Measurements from ENCODE around the gene GABRR3. TPM values are rescaled to one million over a fixed set of nuclear protein-coding genes. Genes with fewer than 3 reads are reported as not detected.

Gene GABRR3
- total RNA-seq, 4 donors from 2014 or later, result not detected

GRCh38 chr3:97970156-97970555 lies 65.0 kb downstream of the GABRR3 start:
- DNase-seq (ENCODE audit: low spot score) (no peak), ATAC-seq (ENCODE audit: low FRiP score) (no peak)
- TF ChIP-seq, protein P1, sequence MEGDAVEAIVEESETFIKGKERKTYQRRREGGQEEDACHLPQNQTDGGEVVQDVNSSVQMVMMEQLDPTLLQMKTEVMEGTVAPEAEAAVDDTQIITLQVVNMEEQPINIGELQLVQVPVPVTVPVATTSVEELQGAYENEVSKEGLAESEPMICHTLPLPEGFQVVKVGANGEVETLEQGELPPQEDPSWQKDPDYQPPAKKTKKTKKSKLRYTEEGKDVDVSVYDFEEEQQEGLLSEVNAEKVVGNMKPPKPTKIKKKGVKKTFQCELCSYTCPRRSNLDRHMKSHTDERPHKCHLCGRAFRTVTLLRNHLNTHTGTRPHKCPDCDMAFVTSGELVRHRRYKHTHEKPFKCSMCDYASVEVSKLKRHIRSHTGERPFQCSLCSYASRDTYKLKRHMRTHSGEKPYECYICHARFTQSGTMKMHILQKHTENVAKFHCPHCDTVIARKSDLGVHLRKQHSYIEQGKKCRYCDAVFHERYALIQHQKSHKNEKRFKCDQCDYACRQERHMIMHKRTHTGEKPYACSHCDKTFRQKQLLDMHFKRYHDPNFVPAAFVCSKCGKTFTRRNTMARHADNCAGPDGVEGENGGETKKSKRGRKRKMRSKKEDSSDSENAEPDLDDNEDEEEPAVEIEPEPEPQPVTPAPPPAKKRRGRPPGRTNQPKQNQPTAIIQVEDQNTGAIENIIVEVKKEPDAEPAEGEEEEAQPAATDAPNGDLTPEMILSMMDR (IDR thresholded peaks at IDR 0.05), result no peak

- TF ChIP-seq, protein P1 (IDR thresholded peaks at IDR 0.05), result no peak
- no peak for DNase-seq (ENCODE audit: low spot score)
- ATAC-seq (ENCODE audit: low FRiP score), result no peak
Measured at GRCh38 chr3:97969541-97969940, 65.6 kb downstream of the GABRR3 start.

DNA sequence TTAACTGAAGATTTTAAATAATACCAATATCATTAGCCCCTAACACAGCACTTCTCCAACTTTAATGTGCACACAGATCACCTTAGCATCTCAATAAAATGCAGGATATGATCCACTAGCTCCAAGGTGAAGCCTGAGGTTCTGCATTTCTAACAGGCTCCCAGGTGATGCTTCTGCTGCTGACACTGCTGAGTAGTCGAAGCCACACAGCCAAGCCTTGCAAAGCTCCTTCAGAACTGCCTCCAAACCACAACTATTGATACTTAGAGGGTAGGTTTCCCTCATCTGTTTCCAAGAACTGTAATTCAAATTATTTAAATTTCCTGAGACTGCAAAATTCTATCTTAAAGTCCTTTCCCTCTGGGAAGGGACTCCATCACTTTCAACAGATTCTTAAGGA lies 66.7 kb downstream of the GABRR3 start:
- ATAC-seq (ENCODE audit: low FRiP score), result no peak
- TF ChIP-seq, protein P1 (IDR thresholded peaks at IDR 0.05), result no peak

GRCh38 chr3:97967966-97968365 lies 67.1 kb downstream of the GABRR3 start:
- DNase-seq (ENCODE audit: low spot score), result no peak
- ATAC-seq (ENCODE audit: low FRiP score), result no peak
- TF ChIP-seq, protein P1 (IDR thresholded peaks at IDR 0.05), result no peak

More for the DNA sequence above, 66.7 kb downstream of the GABRR3 start:
- no peak for DNase-seq (ENCODE audit: low spot score)

DNA sequence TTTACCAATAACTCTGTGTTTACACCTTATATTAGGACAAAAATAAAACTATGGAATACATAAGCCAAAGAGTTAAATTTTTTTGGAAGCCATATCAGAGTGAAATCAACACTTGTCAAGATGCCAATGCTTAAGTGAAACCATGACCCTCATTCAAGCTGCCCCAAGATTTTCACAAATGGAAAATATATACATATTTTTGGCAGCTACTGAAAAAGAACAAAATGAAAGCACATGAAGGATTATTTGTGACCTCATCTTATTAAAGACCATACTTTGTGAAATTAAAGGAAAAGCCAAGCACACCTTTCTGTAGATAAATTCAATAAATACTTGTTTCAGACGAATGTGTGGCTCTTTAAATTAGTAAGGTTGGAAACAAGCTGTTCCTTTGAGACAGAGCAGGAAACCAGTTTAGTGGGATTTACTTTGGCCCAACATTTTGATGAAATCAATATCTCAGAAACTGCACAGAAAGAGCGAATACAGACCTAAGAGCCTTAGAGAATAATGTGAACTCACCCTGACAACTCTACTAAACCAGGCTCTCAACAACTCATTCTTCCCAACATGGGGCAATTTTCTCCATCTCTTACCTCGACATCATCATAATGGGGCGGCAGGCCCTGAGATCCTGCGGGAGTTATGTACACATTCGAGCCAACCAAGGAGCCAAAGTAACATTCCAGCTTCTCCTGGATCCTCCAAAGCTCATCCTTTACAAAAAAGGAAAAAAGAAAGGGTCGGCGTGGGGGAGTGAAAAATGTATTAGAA lies 73.9 kb downstream of the GABRR3 start:
- DNase-seq (ENCODE audit: low spot score), result no peak

DNA sequence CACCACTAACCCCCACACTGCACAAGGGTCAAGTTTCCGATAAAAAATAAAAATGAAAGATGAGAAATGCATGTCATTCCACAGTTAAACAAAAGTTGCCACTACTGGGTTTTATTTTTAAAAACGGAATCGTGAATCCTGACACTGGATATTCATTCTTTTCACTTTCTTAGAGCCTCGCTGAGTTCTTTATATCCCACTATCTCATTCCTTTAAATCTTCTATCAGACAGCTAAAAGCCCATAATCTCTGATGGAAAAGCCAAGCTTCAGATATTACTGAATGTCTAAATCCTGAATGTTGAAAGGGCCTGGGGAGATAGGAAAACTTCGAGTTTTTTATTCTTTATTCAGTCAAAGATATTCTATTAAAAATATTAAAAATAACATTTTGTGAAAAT lies 74.6 kb downstream of the GABRR3 start:
- TF ChIP-seq, protein P1 (IDR thresholded peaks at IDR 0.05), result no peak
- ATAC-seq (ENCODE audit: low FRiP score) (no peak), DNase-seq (ENCODE audit: low spot score) (no peak)

More for the DNA sequence above, 73.9 kb downstream of the GABRR3 start:
- TF ChIP-seq, protein P1 (IDR thresholded peaks at IDR 0.05), result no peak
- ATAC-seq (ENCODE audit: low FRiP score), result no peak

- DNase-seq (ENCODE audit: low spot score), result no peak
- no peak for ATAC-seq (ENCODE audit: low FRiP score)
- TF ChIP-seq, protein P1 (IDR thresholded peaks at IDR 0.05), result no peak
Measured at GRCh38 chr3:97959872-97960271, 75.2 kb downstream of the GABRR3 start.

Measured in omental fat pad (tissue), 4 donors.